Panc1 (cell line): ENCODE results near the gene MTHFD2L.

ENCODE experiments used
- CTCF ChIP-seq: fragments of 450-650 bp; IDR thresholded peaks from 2 replicates; pipeline ENCODE4 v1.5.1; 2017; ENCODE audit warnings: mild to moderate bottlenecking
- POLR2AphosphoS5 ChIP-seq: IDR thresholded peaks from 2 replicates; pipeline ENCODE4 v1.6.1; 2012; ENCODE audit warnings: mild to moderate bottlenecking, low read depth, low read length, moderate library complexity
- REST ChIP-seq, 2 experiments: IDR thresholded peaks; 2 replicates each; pipeline ENCODE4 v1.6.1; 2011 to 2012; ENCODE audit warnings: low read depth in 2 of 2, control low read depth in 1 of 2, low read length in 1 of 2, mild to moderate bottlenecking in 1 of 2, moderate library complexity in 1 of 2; ENCODE audit not compliant: insufficient read depth in 1 of 2

DNA sequence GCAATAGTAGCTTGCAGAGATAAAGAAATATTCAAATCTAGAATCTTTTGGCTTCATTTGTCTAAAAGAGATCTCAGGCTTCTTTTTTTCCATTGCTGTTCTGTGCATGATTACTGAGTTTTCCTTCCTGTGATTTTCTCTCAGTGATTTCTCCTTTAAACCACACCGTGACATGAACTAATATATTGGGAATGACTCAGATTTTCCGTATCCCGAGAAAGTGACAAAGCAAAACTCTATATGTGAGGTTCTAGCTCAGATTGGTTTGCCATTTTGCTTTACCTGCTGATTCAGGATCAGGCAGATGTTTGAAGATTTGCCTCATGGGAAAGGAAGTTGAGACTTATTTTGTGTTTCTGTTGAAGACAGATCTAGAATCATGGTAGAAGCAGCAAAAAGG is 59.4 kb downstream of the MTHFD2L start:
- TF ChIP-seq REST (IDR thresholded peaks at IDR 0.05; ENCODE audit: insufficient read depth in 1 of 2, low read depth in 2 of 2, low read length in 1 of 2), result no peak
- no peak for TF ChIP-seq CTCF
- TF ChIP-seq POLR2AphosphoS5, result no peak
